OCI-LY1 (cell line): ENCODE results near the gene CHST8.

Experiments
- H2AFZ ChIP-seq: fragments of 200-600 bp; sonication (generic), shearing (Covaris generic); 2 replicates; pipeline ENCODE4 v1.6.0; 2014; ENCODE audit warnings: antibody characterized with exemption, mild to moderate bottlenecking, low read length
- H3F3A ChIP-seq: fragments of 200-600 bp; sonication (generic), shearing (Covaris generic); 2 replicates; pipeline ENCODE4 v1.6.0; 2014; ENCODE audit warnings: mild to moderate bottlenecking, antibody characterized with exemption, low read length, moderate library complexity; ENCODE audit not compliant: insufficient read depth
- H3K27ac ChIP-seq: fragments of 200-600 bp; sonication (generic); 2 replicates; pipeline ENCODE4 v1.5.1; 2014; ENCODE audit warnings: low read length, mixed run types, mild to moderate bottlenecking, low read depth; ENCODE audit not compliant: poor library complexity, severe bottlenecking
- H3K27me3 ChIP-seq: fragments of 200-600 bp; sonication (generic); 2 replicates; pipeline ENCODE4 v1.6.0; 2014; ENCODE audit warnings: antibody characterized with exemption, mild to moderate bottlenecking, low read length, moderate library complexity; ENCODE audit not compliant: insufficient read depth
- H3K36me3 ChIP-seq: fragments of 200-600 bp; sonication (generic); 2 replicates; pipeline ENCODE4 v1.6.1; 2014; ENCODE audit warnings: mild to moderate bottlenecking, antibody characterized with exemption, low read length, moderate library complexity, mixed read lengths; ENCODE audit not compliant: insufficient read depth
- H3K4me1 ChIP-seq: fragments of 200-600 bp; sonication (generic); 2 replicates; pipeline ENCODE4 v1.5.1; 2014; ENCODE audit warnings: mild to moderate bottlenecking, low read length, moderate library complexity; ENCODE audit not compliant: insufficient read depth, severe bottlenecking
- H3K4me2 ChIP-seq: fragments of 200-600 bp; sonication (generic), shearing (Covaris generic); 2 replicates; pipeline ENCODE4 v1.6.1; 2014; ENCODE audit warnings: low read length
- H3K4me3 ChIP-seq: fragments of 200-600 bp; sonication (generic); 2 replicates; pipeline ENCODE4 v1.5.1; 2014; ENCODE audit warnings: low read length, low read depth, mild to moderate bottlenecking, mixed read lengths; ENCODE audit not compliant: poor library complexity, severe bottlenecking
- H3K79me2 ChIP-seq: fragments of 200-600 bp; shearing (Covaris generic); 2 replicates; pipeline ENCODE4 v1.6.1; 2016; ENCODE audit warnings: mixed run types, low read length, mixed read lengths; ENCODE audit not compliant: insufficient read depth
- H3K9ac ChIP-seq: fragments of 200-600 bp; sonication (generic), shearing (Covaris generic); 2 replicates; pipeline ENCODE4 v1.6.1; 2014; ENCODE audit warnings: mild to moderate bottlenecking, low read length, mixed read lengths
- H3K9me2 ChIP-seq: fragments of 200-600 bp; sonication (generic), shearing (Covaris generic); 2 replicates; pipeline ENCODE4 v1.6.1; 2014; ENCODE audit warnings: low read depth, mild to moderate bottlenecking, low read length, mixed read lengths
- H3K9me3 ChIP-seq: fragments of 200-600 bp; shearing (Covaris generic); 2 replicates; pipeline ENCODE4 v1.6.1; 2014; ENCODE audit warnings: low read length, mixed read lengths
- H4K20me1 ChIP-seq: fragments of 200-600 bp; sonication (generic), shearing (Covaris generic); 2 replicates; pipeline ENCODE4 v1.6.0; 2016; ENCODE audit warnings: mild to moderate bottlenecking, low read length; ENCODE audit not compliant: insufficient read depth
- CTCF ChIP-seq: fragments of 200-600 bp; sonication (generic), shearing (Covaris generic); IDR thresholded peaks from 2 replicates; pipeline ENCODE4 v1.5.1; 2017; ENCODE audit warnings: mild to moderate bottlenecking, antibody characterized with exemption, low read length, moderate library complexity, mixed read lengths
- EZH2 ChIP-seq: fragments of 200-600 bp; sonication (generic), shearing (Covaris generic); IDR thresholded peaks from 2 replicates; pipeline ENCODE4 v1.8.0; 2017; ENCODE audit warnings: borderline replicate concordance, mixed run types, mild to moderate bottlenecking, antibody characterized with exemption, low read length, moderate library complexity, mixed read lengths

CHST8 gene

GRCh38 chr19:33751436-33751770 is 129.7 kb downstream of the CHST8 start:
- Histone ChIP-seq H3K36me3 (no peaks in the 10 kb centered on the region), H3K79me2 (no peaks in the 10 kb centered on the region), H4K20me1 (no peaks in the 10 kb centered on the region), H2AFZ (no peak overlapping the region), H3K9me3 (no peaks in the 10 kb centered on the region), H3K27ac (no peak overlapping the region), H3K4me2 (no peak overlapping the region), H3K4me1 (no peaks in the 10 kb centered on the region), H3K9me2 (no peaks in the 10 kb centered on the region), H3K9ac (no peak overlapping the region), H3K27me3 (no peaks in the 10 kb centered on the region), H3F3A (no peaks in the 10 kb centered on the region), H3K4me3 (no peak overlapping the region)
- no peak for TF ChIP-seq EZH2
- no peak for TF ChIP-seq CTCF

DNA sequence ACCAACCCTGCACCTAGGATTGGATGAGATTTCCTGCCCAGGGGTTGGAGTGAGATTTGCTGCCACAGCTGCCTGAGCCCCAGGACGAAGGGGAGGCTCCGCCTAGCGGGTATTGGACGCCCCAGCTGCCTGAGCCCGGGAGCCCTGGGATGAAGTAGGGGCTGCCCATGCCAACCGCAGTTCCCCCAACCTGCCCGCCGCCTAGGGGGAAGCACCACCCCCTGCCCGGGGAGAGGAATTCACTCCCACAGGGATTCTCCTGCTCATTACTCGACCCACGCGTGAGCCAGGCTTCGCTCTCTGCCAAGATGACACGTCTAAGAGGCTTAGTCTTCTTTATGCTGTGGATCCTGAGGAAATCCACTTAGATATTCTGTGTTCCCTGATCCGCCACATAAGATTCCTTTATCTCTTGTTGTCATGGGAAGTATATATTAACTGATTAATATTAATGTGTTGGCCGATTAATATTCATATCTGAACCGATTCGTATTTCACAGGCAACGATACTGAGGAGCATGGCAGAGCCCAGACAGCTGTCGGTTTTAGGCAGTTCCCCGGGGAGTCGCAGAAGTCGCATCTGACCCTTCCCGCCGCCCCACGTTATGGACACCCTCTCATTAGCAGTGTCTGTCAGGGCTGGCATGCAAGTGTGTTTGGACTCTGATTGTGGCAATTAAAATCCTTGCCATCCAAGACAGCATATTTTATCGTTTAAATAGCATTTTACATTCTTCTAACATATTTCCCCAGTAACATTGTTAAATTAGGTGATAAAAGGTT is 130.5 kb downstream of the CHST8 start:
- TF ChIP-seq CTCF = no peak
- no peak for TF ChIP-seq EZH2
- no peaks in the 10 kb centered on the region for H3K9me2 ChIP-seq
- no peaks in the 10 kb centered on the region for H3K9me3 ChIP-seq
- H3K4me3 ChIP-seq = no peak overlapping the region
- H4K20me1 ChIP-seq = no peaks in the 10 kb centered on the region
- no peaks in the 10 kb centered on the region for H3F3A ChIP-seq
- H3K4me1 ChIP-seq = no peaks in the 10 kb centered on the region
- no peak overlapping the region for H3K9ac ChIP-seq
- H2AFZ ChIP-seq = no peak overlapping the region
- H3K36me3 ChIP-seq = no peaks in the 10 kb centered on the region
- no peaks in the 10 kb centered on the region for H3K27me3 ChIP-seq
- H3K4me2 ChIP-seq = no peak overlapping the region
- no peaks in the 10 kb centered on the region for H3K79me2 ChIP-seq
- no peak overlapping the region for H3K27ac ChIP-seq

DNA sequence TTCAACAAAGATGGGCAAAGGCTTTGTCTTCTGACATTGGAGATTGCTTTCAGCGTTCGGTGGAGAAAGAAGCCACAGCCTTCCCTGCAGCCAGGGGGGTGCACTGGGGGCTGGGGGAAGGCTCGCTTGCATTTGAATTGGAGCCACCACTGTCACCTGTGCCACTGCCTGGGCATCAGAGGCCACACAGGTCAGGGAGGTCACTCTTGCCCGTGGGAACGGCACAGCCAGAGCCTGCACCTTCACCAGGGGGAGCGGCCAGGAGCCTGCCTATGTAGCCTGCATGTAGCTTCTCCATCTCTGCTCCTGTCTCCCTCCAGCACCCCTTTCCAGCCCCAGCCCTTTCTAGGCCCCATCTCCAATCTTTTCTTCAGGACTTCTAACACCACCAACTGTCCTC is 131.2 kb downstream of the CHST8 start:
- Histone ChIP-seq H3K4me2 (no peak overlapping the region), H2AFZ (no peak overlapping the region), H3K9me2 (no peaks in the 10 kb centered on the region), H3K27me3 (no peaks in the 10 kb centered on the region), H3K79me2 (no peaks in the 10 kb centered on the region), H3K9me3 (no peaks in the 10 kb centered on the region), H3F3A (no peaks in the 10 kb centered on the region), H4K20me1 (no peaks in the 10 kb centered on the region), H3K4me1 (no peaks in the 10 kb centered on the region), H3K36me3 (no peaks in the 10 kb centered on the region), H3K27ac (no peak overlapping the region), H3K4me3 (no peak overlapping the region), H3K9ac (no peak overlapping the region)
- no peak for TF ChIP-seq EZH2
- no peak for TF ChIP-seq CTCF
